HepG2 (cell line): ENCODE data around the gene EEA1. TPM values are rescaled to one million over a fixed set of nuclear protein-coding genes. Genes with fewer than 3 reads are reported as not detected.
A peak's percentile ranks its signal among the peaks of the same experiment; 100 is the strongest.

ENCODE experiments used
- FOSL2 ChIP-seq: sonication (generic); formaldehyde crosslinking; IDR thresholded peaks from 2 replicates; pipeline ENCODE4 v1.4.0; 2020; ENCODE audit warnings: missing genetic modification reagents
- GLI4 ChIP-seq: sonication (generic); formaldehyde crosslinking; IDR thresholded peaks from 2 replicates; pipeline ENCODE4 v1.5.1; 2020; ENCODE audit warnings: missing genetic modification reagents, mild to moderate bottlenecking, moderate library complexity, borderline replicate concordance
- HNF1B ChIP-seq: sonication (generic); formaldehyde crosslinking; IDR thresholded peaks from 2 replicates; pipeline ENCODE4 v1.5.1; 2020; ENCODE audit warnings: mild to moderate bottlenecking, moderate library complexity, missing genetic modification reagents
- HOMEZ ChIP-seq: IDR thresholded peaks from 2 replicates; pipeline ENCODE4 v1.6.1; 2016; ENCODE audit warnings: low read depth
- KDM3A ChIP-seq: IDR thresholded peaks from 2 replicates; pipeline ENCODE4 v1.6.1; 2018; ENCODE audit warnings: low read depth, missing compliant biosample characterization
- MAFF ChIP-seq: IDR thresholded peaks from 2 replicates; pipeline ENCODE4 v1.6.1; 2011; ENCODE audit warnings: low read depth, low read length, improper control_type of control experiment
- PAXIP1 ChIP-seq: sonication (generic); formaldehyde crosslinking; conservative IDR thresholded peaks from 2 replicates; pipeline ENCODE4 v1.4.0; 2020; ENCODE audit warnings: mild to moderate bottlenecking, missing genetic modification reagents, moderate library complexity
- POLR2AphosphoS5 ChIP-seq: IDR thresholded peaks from 2 replicates; pipeline ENCODE4 v1.6.1; 2012; ENCODE audit warnings: low read depth, low read length
- THAP11 ChIP-seq: IDR thresholded peaks from 2 replicates; pipeline ENCODE4 v1.6.1; 2016; ENCODE audit warnings: missing biosample characterization, missing genetic modification reagents
- ZBTB10 ChIP-seq: sonication (generic); formaldehyde crosslinking; IDR thresholded peaks from 2 replicates; pipeline ENCODE4 v1.4.0; 2020; ENCODE audit warnings: missing genetic modification reagents, borderline replicate concordance
- ZBTB7B ChIP-seq: sonication (generic); formaldehyde crosslinking; IDR thresholded peaks from 2 replicates; pipeline ENCODE4 v1.4.0; 2020; ENCODE audit warnings: missing genetic modification reagents
- ZKSCAN5 ChIP-seq: sonication (generic); formaldehyde crosslinking; IDR thresholded peaks from 2 replicates; pipeline ENCODE4 v1.5.1; 2020; ENCODE audit warnings: mild to moderate bottlenecking, missing genetic modification reagents
- ZNF234 ChIP-seq: sonication (generic); formaldehyde crosslinking; conservative IDR thresholded peaks from 2 replicates; pipeline ENCODE4 v1.5.1; 2020; ENCODE audit warnings: mild to moderate bottlenecking, missing genetic modification reagents
- ZNF281 ChIP-seq: sonication (generic); formaldehyde crosslinking; IDR thresholded peaks from 2 replicates; pipeline ENCODE4 v1.4.0; 2020; ENCODE audit warnings: missing genetic modification reagents, borderline replicate concordance
- ZNF430 ChIP-seq: sonication (generic); formaldehyde crosslinking; IDR thresholded peaks from 2 replicates; pipeline ENCODE4 v1.9.0; 2021; ENCODE audit warnings: mild to moderate bottlenecking, missing genetic modification reagents
- ZNF746 ChIP-seq: sonication (generic); formaldehyde crosslinking; IDR thresholded peaks from 2 replicates; pipeline ENCODE4 v1.8.0; 2022; ENCODE audit warnings: mild to moderate bottlenecking, missing genetic modification reagents
- ZSCAN20 ChIP-seq: sonication (generic); formaldehyde crosslinking; IDR thresholded peaks from 2 replicates; pipeline ENCODE4 v1.4.0; 2020; ENCODE audit warnings: missing genetic modification reagents, mild to moderate bottlenecking, borderline replicate concordance
- polyA plus RNA-seq, 8 experiments: library from polyadenylated mRNA; depleted of rRNA in 3 of 8; stranded (reverse) in 7 of 8; unstranded in 1 of 8; fragments of >200 nt; fragmentation: Illumina TruSeq in 4 of 8; extraction: Trizol in 4 of 8; gene quantifications; 2 replicates each; pipeline versions ENCODE4 v1.2.1 to v1.2.3, GENCODE V29; 2011 to 2016; ENCODE audit warnings: low read depth in 4 of 8, missing spikeins in 1 of 8, mixed read lengths in 1 of 8; ENCODE audit not compliant: insufficient read depth in 1 of 8
- total RNA-seq, 5 experiments: library from RNA; depleted of rRNA; stranded (reverse); fragments of >200 nt; fragmentation: Illumina TruSeq; extraction: Trizol; gene quantifications; 2 replicates each; pipeline ENCODE4 v1.2.3, GENCODE V29; 2016; ENCODE audit warnings: low read depth in 1 of 5

EEA1 gene
- total and polyA plus RNA-seq, 2 of the 13 experiments (the other 11 are each of a cell fraction or from before 2014, with no cell fraction given) = 5.0 to 19.3 TPM

GRCh38 chr12:92945659-92946220, 16.6 kb upstream of the EEA1 start (continued):
- TF ChIP-seq HNF1B (CRISPR knock-in tag) (peak; percentile 62; the same call in 1 of the 2 replicates), KDM3A (CRISPR knock-in tag) (peak; percentile 60; the same call in 1 of the 2 replicates), ZSCAN20 (CRISPR knock-in tag) (0 out of 2 replicates have a peak, but pooled peaks have one; percentile 18), ZKSCAN5 (no peak), ZNF430 (0 out of 2 replicates have a peak, but pooled peaks have one; percentile 30), ZNF234 (CRISPR knock-in tag) (no peak), PAXIP1 (peak; percentile 93), FOSL2 (CRISPR knock-in tag) (peak; percentile 77), ZBTB7B (peak; percentile 77), ZBTB10 (CRISPR knock-in tag) (no peak), ZNF746 (CRISPR knock-in tag) (no peak), HOMEZ (0 out of 2 replicates have a peak, but pooled peaks have one; percentile 50), POLR2AphosphoS5 (no peak), MAFF (no peak), THAP11 (peak; percentile 13; the same call in 1 of the 2 replicates), ZNF281 (CRISPR knock-in tag) (no peak; the same call in 1 of the 2 replicates), GLI4 (CRISPR knock-in tag) (no peak)
